Activated CD4-positive, alpha-beta T cell treated with anti-CD3 and anti-CD28 coated beads, Interleukin-2, Interleukin-6, amounts not matched to agents 100 ng/mL and 50 ng/mL, durations not matched to agents 16 hours and 8 hours (primary cell): ENCODE measurements around the gene SLC45A2.
"Not testable (repeated sequence)": the region's sequence is repeated elsewhere in the genome, so short reads cannot be mapped to it uniquely, and the experiment has no call there.

Source experiments
- DNase-seq: peaks from one replicate; pipeline ENCODE4 v3.0.0-alpha.2; 2020

The SLC45A2 gene

DNA sequence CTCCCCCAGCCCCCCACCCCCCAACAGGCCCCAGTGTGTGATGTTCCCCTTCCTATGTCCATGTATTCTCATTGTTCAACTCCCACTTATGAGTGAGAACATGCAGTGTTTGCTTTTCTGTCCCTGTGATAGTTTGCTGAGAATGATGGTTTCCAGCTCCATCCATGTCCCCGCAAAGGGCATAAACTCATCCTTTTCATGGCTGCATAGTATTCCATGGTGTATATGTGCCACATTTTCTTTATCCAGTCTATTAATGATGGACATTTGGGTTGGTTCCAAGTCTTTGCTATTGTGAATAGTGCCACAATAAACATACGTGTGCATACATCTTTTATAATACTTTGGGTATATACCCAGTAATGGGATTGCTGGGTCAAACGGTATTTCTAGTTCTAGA lies 69.6 kb downstream of the SLC45A2 start:
- DNase-seq, result not testable (repeated sequence)

DNA sequence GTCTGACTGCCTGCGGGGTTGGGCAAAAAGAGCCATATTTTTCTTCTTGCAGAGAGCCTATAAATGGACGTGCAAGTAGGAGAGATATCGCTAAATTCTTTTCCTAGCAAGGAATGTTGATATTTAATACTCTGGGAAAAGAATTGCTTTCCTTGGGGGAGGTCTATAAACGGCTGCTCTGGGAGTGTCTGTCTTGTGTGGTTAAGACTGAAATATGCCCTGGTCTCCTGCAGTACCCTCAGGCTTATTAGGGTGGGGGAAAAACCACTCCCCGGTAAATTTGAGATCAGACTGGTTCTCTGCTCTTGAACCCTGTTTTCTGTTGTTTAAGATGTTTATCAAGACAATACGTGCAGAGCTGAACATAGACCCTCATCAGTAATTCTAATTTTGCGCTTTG lies 78.2 kb downstream of the SLC45A2 start:
- DNase-seq, result not testable (repeated sequence)

DNA sequence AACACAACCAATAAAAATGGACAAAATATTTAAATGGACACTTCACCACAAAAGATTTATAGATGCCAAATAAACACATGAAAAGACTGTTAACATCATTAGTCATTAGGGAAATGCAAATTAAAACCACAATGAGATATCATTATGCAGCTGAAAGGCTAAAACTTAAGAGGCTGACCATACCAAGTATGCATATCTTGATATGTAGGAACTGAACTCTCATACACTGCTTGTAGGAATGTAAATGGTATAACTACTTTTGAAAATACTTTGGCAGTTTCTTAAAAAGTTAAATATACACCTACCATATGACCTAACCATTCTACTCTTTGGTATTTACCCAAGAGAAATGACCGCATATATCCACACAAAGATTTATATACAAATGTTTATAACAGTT lies 79.1 kb downstream of the SLC45A2 start:
- DNase-seq, result no peak

DNA sequence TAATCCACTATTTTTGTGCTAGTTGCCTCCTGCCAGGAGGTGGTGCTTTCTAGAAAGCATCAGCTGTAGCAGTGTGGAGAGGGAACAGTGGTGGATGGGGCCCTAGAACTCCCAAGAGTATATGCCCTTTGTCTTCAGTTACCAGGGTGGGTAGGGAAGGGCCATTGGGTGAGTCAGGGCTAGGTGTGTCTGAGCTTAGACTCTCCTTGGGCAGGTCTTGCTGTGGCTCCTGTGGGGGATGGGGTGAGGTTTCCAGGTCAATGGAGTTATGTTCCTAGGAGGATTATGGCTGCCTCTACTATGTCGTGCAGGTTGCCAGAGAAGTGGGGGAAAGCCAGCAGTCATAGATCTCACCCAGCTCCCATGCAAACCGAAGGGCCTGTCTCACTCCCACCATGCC lies 81.4 kb downstream of the SLC45A2 start:
- no peak for DNase-seq

DNA sequence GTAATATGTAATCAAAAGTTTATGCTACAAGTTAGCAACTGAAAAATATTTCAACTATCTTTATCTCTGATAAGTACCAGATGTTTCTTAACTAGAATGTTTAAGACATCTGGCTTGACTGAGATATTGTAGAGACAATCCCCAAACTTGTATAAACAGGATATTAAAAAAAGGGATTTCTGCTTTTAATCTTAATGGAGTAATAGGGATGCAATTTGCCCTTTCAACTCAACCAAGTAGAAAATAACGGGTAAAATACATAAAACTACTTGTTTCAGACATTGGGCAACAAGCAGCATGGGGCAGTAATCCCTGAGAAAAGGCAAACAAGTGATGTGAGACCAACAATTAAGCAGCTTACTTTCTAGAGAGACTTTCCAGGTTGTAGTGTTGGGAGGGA lies 83.3 kb downstream of the SLC45A2 start:
- no peak for DNase-seq
